Uterus (tissue), 4 donors: ENCODE measurements around the gene VWDE. TPM values are rescaled to one million over a fixed set of nuclear protein-coding genes. Genes with fewer than 3 reads are reported as not detected.
"Not testable (repeated sequence)": the region's sequence is repeated elsewhere in the genome, so short reads cannot be mapped to it uniquely, and the experiment has no call there.

ENCODE experiments used
- DNase-seq, 2 donors: peaks; one replicate each; pipeline ENCODE4 v3.0.0-alpha.2; 2019 to 2020
- H3K27ac ChIP-seq, 2 donors: fragments of 200-600 bp; sonication (generic); 1 replicate in 1 of 2; 2 replicates in 1 of 2; pipeline ENCODE4 v1.5.1; 2016 to 2018
- H3K27me3 ChIP-seq, 2 donors: fragments of 200-600 bp; sonication (generic); one replicate each; pipeline ENCODE4 v1.5.1; 2018 to 2019; ENCODE audit warnings: control low read depth in 1 of 2
- H3K36me3 ChIP-seq, 2 donors: fragments of 200-600 bp; sonication (generic); one replicate each; pipeline ENCODE4 v1.5.1; 2019; ENCODE audit warnings: control low read depth in 1 of 2
- H3K4me1 ChIP-seq, 2 donors: fragments of 200-600 bp; sonication (generic); one replicate each; pipeline ENCODE4 v1.5.1; 2018 to 2019; ENCODE audit warnings: control low read depth in 1 of 2
- H3K4me3 ChIP-seq, 2 donors: fragments of 200-600 bp; sonication (generic); 1 replicate in 1 of 2; 2 replicates in 1 of 2; pipeline ENCODE4 v1.5.1; 2018 to 2019; ENCODE audit warnings: mild to moderate bottlenecking in 1 of 2
- H3K9me3 ChIP-seq, 2 donors: fragments of 200-600 bp; sonication (generic); one replicate each; pipeline ENCODE4 v1.5.1; 2019; ENCODE audit warnings: control low read depth in 1 of 2
- POLR2A ChIP-seq, 2 donors: fragments of 450-650 bp; IDR thresholded peaks; one replicate each; pipeline ENCODE4 v1.6.1; 2016; ENCODE audit warnings: antibody characterized with exemption in 2 of 2, mild to moderate bottlenecking in 1 of 2, moderate library complexity in 1 of 2
- intact Hi-C: fragments of 100-400 bp; cut with DNase I; formaldehyde crosslinking; loops from one replicate; pipeline ENCODE4 v1.15.1; 2023; ENCODE audit warnings: low total_unique reads
- total RNA-seq, 4 donors: library from RNA; depleted of rRNA in 3 of 4; stranded (reverse); fragments of >200 nt in 3 of 4; gene quantifications; one replicate each; pipeline versions ENCODE4 v1.1.0 to v1.2.4, GENCODE V29; 2014 to 2023
- TF ChIP-seq, protein P1 (sequence below), 4 experiments: fragments of 200-600 bp in 2 of 4; fragments of 450-650 bp in 2 of 4; sonication (generic) in 2 of 4; IDR thresholded peaks; one replicate each; pipeline ENCODE4 v1.5.1; 2016 to 2019; ENCODE audit warnings: antibody characterized with exemption in 4 of 4, mild to moderate bottlenecking in 2 of 4, moderate library complexity in 1 of 4
- donor health status: DM: yes; HTN: yes; CAD: no.

Gene VWDE
- total RNA-seq, 4 donors from 2014 or later: 0.95 to 23.2 TPM; not detected in 2

DNA sequence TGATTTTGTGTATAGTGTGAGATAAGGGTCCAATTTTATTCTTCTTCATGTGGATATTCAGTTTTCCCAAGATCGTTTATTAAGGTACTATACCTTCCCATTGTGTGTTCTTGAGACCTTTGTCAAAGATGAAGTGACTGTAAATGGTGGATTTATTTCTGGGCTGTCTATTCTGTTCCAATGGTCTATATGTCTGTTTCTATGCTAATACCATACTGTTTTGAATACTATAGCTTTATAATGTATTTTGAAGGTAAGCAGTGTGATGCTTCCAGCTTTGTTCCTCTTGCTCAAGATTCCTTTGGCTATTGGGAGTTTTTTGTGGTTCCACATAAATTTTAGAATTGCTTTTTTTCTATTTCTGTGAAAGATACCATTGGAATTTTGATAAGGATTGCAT is 8.7 kb upstream of the VWDE start:
- TF ChIP-seq POLR2A (IDR thresholded peaks at IDR 0.05): no peak
- TF ChIP-seq, protein P1, sequence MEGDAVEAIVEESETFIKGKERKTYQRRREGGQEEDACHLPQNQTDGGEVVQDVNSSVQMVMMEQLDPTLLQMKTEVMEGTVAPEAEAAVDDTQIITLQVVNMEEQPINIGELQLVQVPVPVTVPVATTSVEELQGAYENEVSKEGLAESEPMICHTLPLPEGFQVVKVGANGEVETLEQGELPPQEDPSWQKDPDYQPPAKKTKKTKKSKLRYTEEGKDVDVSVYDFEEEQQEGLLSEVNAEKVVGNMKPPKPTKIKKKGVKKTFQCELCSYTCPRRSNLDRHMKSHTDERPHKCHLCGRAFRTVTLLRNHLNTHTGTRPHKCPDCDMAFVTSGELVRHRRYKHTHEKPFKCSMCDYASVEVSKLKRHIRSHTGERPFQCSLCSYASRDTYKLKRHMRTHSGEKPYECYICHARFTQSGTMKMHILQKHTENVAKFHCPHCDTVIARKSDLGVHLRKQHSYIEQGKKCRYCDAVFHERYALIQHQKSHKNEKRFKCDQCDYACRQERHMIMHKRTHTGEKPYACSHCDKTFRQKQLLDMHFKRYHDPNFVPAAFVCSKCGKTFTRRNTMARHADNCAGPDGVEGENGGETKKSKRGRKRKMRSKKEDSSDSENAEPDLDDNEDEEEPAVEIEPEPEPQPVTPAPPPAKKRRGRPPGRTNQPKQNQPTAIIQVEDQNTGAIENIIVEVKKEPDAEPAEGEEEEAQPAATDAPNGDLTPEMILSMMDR (IDR thresholded peaks at IDR 0.05): no peak
- Histone ChIP-seq H3K27ac (no peak overlapping the region), H3K27me3 (no peaks in the 10 kb centered on the region), H3K4me3 (no peak overlapping the region), H3K9me3 (no peaks in the 10 kb centered on the region), H3K4me1 (no peaks in the 10 kb centered on the region), H3K36me3 (no peaks in the 10 kb centered on the region)
- DNase-seq: no peak
- intact Hi-C loops: no loop called here

DNA sequence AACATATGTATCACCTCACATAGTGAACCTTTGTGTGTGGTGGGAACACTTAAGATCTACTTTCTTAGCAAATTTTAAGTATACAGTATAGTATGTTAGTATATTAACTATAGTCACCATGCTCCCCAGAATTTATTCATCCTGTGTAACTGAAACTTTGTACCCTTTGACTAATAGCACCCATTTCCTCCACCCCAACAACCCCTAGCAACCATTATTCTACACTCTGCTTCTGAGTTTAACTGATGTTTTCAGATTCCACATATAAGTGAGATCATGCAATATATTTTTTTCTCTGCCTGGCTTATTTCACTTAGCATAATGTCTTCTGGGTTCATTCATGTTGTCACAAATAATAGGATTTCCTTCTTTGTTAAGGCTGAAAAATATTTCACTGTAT is 6.9 kb upstream of the VWDE start:
- H3K4me1 ChIP-seq: no peaks in the 10 kb centered on the region
- no peak for DNase-seq
- no peaks in the 10 kb centered on the region for H3K9me3 ChIP-seq
- no peak overlapping the region for H3K27ac ChIP-seq
- H3K4me3 ChIP-seq: no peak overlapping the region
- intact Hi-C loops: no loop called here
- no peak for TF ChIP-seq POLR2A (IDR thresholded peaks at IDR 0.05)
- TF ChIP-seq, protein P1 (IDR thresholded peaks at IDR 0.05): no peak
- H3K27me3 ChIP-seq: no peaks in the 10 kb centered on the region
- H3K36me3 ChIP-seq: no peaks in the 10 kb centered on the region

DNA sequence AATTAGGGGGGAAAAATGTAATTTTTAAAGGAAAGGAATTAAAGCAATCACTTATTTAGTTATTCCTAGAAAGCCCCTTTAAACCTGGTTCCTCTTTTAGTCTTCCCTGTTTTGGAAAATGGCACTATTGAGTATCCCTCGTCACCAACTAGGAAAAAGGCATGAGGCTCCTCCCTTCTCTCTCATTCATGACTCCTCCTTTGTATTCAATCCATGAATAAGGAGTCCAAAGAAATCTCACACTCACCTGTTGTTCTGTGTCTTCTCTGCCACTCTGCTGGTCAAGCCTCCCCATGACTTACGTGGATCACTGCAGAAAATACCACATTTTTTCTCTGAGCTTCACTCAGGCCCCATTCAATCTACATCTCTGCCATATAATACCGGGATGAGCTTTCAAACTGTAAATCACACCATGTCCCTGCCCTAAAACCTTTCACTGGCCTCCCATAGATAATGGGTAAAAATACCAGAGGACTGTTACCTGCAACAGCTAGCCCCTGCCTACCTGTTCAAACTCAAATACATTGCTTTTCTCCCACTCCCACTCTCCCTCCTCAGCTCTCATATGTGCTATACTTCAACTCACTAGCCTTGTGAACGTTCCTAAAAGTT is 5.5 kb upstream of the VWDE start:
- no peaks in the 10 kb centered on the region for H3K4me1 ChIP-seq
- no peaks in the 10 kb centered on the region for H3K9me3 ChIP-seq
- no peak for DNase-seq
- no peaks in the 10 kb centered on the region for H3K27me3 ChIP-seq
- TF ChIP-seq POLR2A (IDR thresholded peaks at IDR 0.05): no peak
- TF ChIP-seq, protein P1 (IDR thresholded peaks at IDR 0.05): no peak
- intact Hi-C loops: no loop called here
- H3K27ac ChIP-seq: no peak overlapping the region
- H3K4me3 ChIP-seq: no peak overlapping the region
- no peaks in the 10 kb centered on the region for H3K36me3 ChIP-seq

DNA sequence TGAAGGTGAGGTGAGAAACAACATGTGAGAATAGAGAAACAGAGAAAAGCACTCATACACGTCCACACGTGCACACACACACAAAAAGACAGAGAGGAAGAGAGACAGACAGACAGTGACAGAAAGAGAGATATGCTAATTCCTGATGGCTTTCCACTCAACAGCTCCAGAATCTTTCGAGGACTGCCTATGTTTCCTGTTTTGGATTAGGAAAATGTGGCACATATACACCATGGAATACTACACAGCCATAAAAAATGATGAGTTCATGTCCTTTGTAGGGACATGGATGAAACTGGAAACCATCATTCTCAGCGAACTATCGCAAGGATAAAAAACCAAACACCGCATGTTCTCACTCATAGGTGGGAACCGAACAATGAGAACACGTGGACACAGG is 4.0 kb upstream of the VWDE start:
- H3K36me3 ChIP-seq, H3K4me1 ChIP-seq, intact Hi-C loops: not testable (repeated sequence)

DNA sequence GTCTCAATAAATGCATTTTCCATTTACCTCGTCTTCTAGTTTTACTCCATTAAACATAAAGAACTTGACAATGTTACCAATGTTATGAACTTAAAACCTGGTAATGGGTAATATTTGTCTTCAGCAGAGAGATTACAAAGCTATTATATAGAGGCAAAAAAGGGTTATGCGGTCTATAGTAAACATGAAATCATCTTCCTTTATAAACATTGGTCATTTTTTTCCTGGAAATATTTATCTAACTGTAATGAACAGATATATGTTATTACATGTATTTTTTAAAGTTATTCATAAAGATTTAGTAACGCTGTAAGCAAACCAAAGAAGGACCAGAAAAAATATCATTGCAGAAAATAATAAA is 1.3 kb downstream of the VWDE start:
- no peak for DNase-seq
- intact Hi-C loops: no loop called here
- Histone ChIP-seq H3K9me3 (no peaks in the 10 kb centered on the region), H3K27me3 (no peaks in the 10 kb centered on the region), H3K4me3 (no peak overlapping the region), H3K4me1 (no peaks in the 10 kb centered on the region), H3K36me3 (no peaks in the 10 kb centered on the region), H3K27ac (no peak overlapping the region)
- TF ChIP-seq, protein P1 (IDR thresholded peaks at IDR 0.05): no peak
- no peak for TF ChIP-seq POLR2A (IDR thresholded peaks at IDR 0.05)

More for the DNA sequence above, 4.0 kb upstream of the VWDE start:
- not testable (repeated sequence) for H3K4me3 ChIP-seq, H3K27me3 ChIP-seq, H3K9me3 ChIP-seq, DNase-seq, H3K27ac ChIP-seq
